GM12878 (cell line): ENCODE measurements around the gene SYK. TPM values are rescaled to one million over a fixed set of nuclear protein-coding genes. Genes with fewer than 3 reads are reported as not detected.
A peak's percentile ranks its signal among the peaks of the same experiment; 100 is the strongest.

Source experiments
- ATAC-seq: fragments of 200-7000 bp; cut with Tn5 transposase; 3 replicates; pipeline ENCODE4 v1.9.1; 2020; ENCODE audit warnings: mild to moderate bottlenecking, moderate library complexity
- BruUV-seq: library from RNA; stranded (reverse); fragments of 400-500 nt; replicated peaks from 2 replicates; lab custom pipeline; 2021; lab: Mats Ljungman, UMichigan
- CTCF ChIA-PET: fragments of 300-600 bp; sonication (Branson Sonifier 250); formaldehyde crosslinking; extraction: SDS; loops from one replicate; lab custom pipeline; 2021; ENCODE audit warnings: inconsistent platforms; lab: Yijun Ruan, JAX
- POLR2A ChIA-PET: fragments of 350-600 bp; formaldehyde crosslinking; extraction: SDS; loops from one replicate; lab custom pipeline; 2021; ENCODE audit warnings: inconsistent platforms; lab: Charles Lee
- RAD21 ChIA-PET: fragments of 300-600 bp; sonication (Branson Sonifier 250); formaldehyde crosslinking; loops from one replicate; lab custom pipeline; 2023; ENCODE audit warnings: antibody characterized with exemption; ENCODE audit not compliant: unreplicated experiment; lab: Charles Lee
- SMC1A ChIA-PET: fragments of 300-600 bp; sonication (Branson Sonifier 250); formaldehyde crosslinking; loops from one replicate; lab custom pipeline; 2023; ENCODE audit not compliant: unreplicated experiment, uncharacterized antibody; lab: Charles Lee
- DNase-seq: peaks from one replicate; pipeline ENCODE4 v3.0.0-alpha.2; 2011; ENCODE audit warnings: low read depth, low spot score
- FAIRE-seq: peaks from 3 replicates; lab custom pipeline; 2011; peaks lifted over from hg19 to GRCh38; lab: Jason Lieb, UNC
- H2AFZ ChIP-seq: 2 replicates; pipeline ENCODE4 v1.6.0; 2011; ENCODE audit warnings: low read depth, low read length, control low read depth; ENCODE audit not compliant: control insufficient read depth
- H3K27ac ChIP-seq: 2 replicates; pipeline ENCODE4 v1.5.1; 2011; ENCODE audit warnings: control low read depth; ENCODE audit not compliant: control insufficient read depth, insufficient read depth
- H3K27me3 ChIP-seq, 2 experiments: replicated peaks in 1 of 2; 2 replicates each; pipeline versions ENCODE4 v1.6.0 to v1.6.1; 2011; ENCODE audit warnings: low read length in 1 of 2; ENCODE audit not compliant: control insufficient read depth in 2 of 2, insufficient read depth in 2 of 2
- H3K36me3 ChIP-seq, 2 experiments: 2 replicates each; pipeline ENCODE4 v1.5.1; 2011; ENCODE audit warnings: low read length in 1 of 2; ENCODE audit not compliant: control insufficient read depth in 2 of 2, insufficient read depth in 2 of 2
- H3K4me1 ChIP-seq: 2 replicates; pipeline ENCODE4 v1.6.1; 2011; ENCODE audit warnings: mild to moderate bottlenecking, low read length, moderate library complexity, mixed read lengths; ENCODE audit not compliant: control insufficient read depth, insufficient read depth
- H3K4me2 ChIP-seq: 2 replicates; pipeline ENCODE4 v1.6.0; 2011; ENCODE audit warnings: control low read depth; ENCODE audit not compliant: control insufficient read depth, insufficient read depth
- H3K4me3 ChIP-seq: fragments of 200-600 bp; sonication (generic); 2 replicates; pipeline ENCODE4 v1.5.1; 2016
- H3K79me2 ChIP-seq: 2 replicates; pipeline ENCODE4 v1.6.0; 2011; ENCODE audit warnings: low read length; ENCODE audit not compliant: control insufficient read depth, insufficient read depth
- H3K9ac ChIP-seq: 2 replicates; pipeline ENCODE4 v1.8.0; 2011; ENCODE audit warnings: low read length, control low read depth, mixed read lengths; ENCODE audit not compliant: control insufficient read depth, insufficient read depth
- H3K9me3 ChIP-seq: replicated peaks from 3 replicates; pipeline ENCODE4 v1.5.1; 2011; ENCODE audit warnings: mild to moderate bottlenecking, low read length; ENCODE audit not compliant: control insufficient read depth, insufficient read depth
- H4K20me1 ChIP-seq: 2 replicates; pipeline ENCODE4 v1.6.0; 2011; ENCODE audit not compliant: control insufficient read depth, insufficient read depth
- CHD2 ChIP-seq: IDR thresholded peaks from 2 replicates; pipeline ENCODE4 v1.6.1; 2011; ENCODE audit warnings: low read depth, low read length, improper control_type of control experiment, borderline replicate concordance
- HSF1 ChIP-seq: fragments of 150-350 bp; IDR thresholded peaks from 2 replicates; pipeline ENCODE4 v1.6.1; 2014; ENCODE audit warnings: mild to moderate bottlenecking, low read depth, low read length
- MYC ChIP-seq: IDR thresholded peaks from 2 replicates; pipeline ENCODE4 v1.6.1; 2011; ENCODE audit warnings: mild to moderate bottlenecking, low read length, moderate library complexity, inconsistent platforms; ENCODE audit not compliant: insufficient read depth, insufficient replicate concordance, insufficient read length, severe bottlenecking
- POLR2AphosphoS5 ChIP-seq: IDR thresholded peaks from 2 replicates; pipeline ENCODE4 v1.6.1; 2011; ENCODE audit warnings: mild to moderate bottlenecking, low read length, inconsistent platforms
- RUNX3 ChIP-seq: IDR thresholded peaks from 2 replicates; pipeline ENCODE4 v1.6.1; 2012; ENCODE audit warnings: low read length, inconsistent platforms
- TBL1XR1 ChIP-seq: IDR thresholded peaks from 2 replicates; pipeline ENCODE4 v1.6.1; 2012; ENCODE audit warnings: low read depth, low read length, improper control_type of control experiment
- WRNIP1 ChIP-seq: IDR thresholded peaks from 2 replicates; pipeline ENCODE4 v1.6.1; 2011; ENCODE audit warnings: low read depth, low read length, improper control_type of control experiment, borderline replicate concordance
- WGBS: methylation state at CpG from one replicate; pipeline ENCODE4 v1.1.6; 2016; ENCODE audit warnings: low lambda C conversion rate; ENCODE audit not compliant: insufficient replicate concordance, insufficient coverage; ENCODE audit errors: missing lambda C conversion rate; 5-methylcytosine and 5-hydroxymethylcytosine counted together
- in situ Hi-C: fragments of 300-500 bp; cut with MboI; formaldehyde crosslinking; loops from 9 replicates; pipeline ENCODE4 v1.14.3; 2018; ENCODE audit warnings: mixed read lengths
- intact Hi-C: fragments of 100-400 bp; cut with micrococcal nuclease; formaldehyde crosslinking; loops from one replicate; pipeline ENCODE4 v1.14.2; 2022; ENCODE audit not compliant: unreplicated experiment
- polyA plus RNA-seq, 11 experiments: library from polyadenylated mRNA; depleted of rRNA in 4 of 11; unstranded in 6 of 11; stranded (reverse) in 5 of 11; fragments of >200 nt; fragmentation: Nextera tagmentation in 4 of 11; fragmentation: Illumina TruSeq in 1 of 11; extraction: Ambion mirVana in 4 of 11; extraction: Trizol in 1 of 11; gene quantifications; 1 replicate in 1 of 11; 2 replicates in 10 of 11; pipeline versions ENCODE4 v1.2.1 to v1.2.3, GENCODE V29; 2011 to 2016; ENCODE audit warnings: inconsistent platforms in 2 of 11, missing spikeins in 2 of 11, low read depth in 1 of 11
- total RNA-seq, 4 experiments: library from RNA; depleted of rRNA in 3 of 4; stranded (reverse); fragments of >200 nt in 3 of 4; fragmentation: Illumina TruSeq in 1 of 4; extraction: Trizol in 1 of 4; gene quantifications; 2 replicates each; pipeline versions ENCODE4 v1.2.1 to v1.2.3, GENCODE V29; 2013 to 2021

The SYK gene
- total and polyA plus RNA-seq, 10 of the 15 experiments (the other 5 are each of a cell fraction or from before 2014, with no cell fraction given) = 6.5 to 135 (median 68.8) TPM

- Histone ChIP-seq H3K4me1 (peaks cover 39% of the 10 kb centered on the region), H2AFZ (no peak overlapping the region)
- intact Hi-C loops = loop anchor here (5.0 kb wide), 1 partner anchor 66 kb away; no protein-coding TSS in a partner anchor
- CTCF ChIA-PET = no interaction called here
- BruUV-seq = no TSS peak
- TF ChIP-seq MYC (no peak), HSF1 (no peak), WRNIP1 (no peak), CHD2 (no peak), RUNX3 (peak; percentile 51), TBL1XR1 (no peak), POLR2AphosphoS5 (no peak)
- TF ChIP-seq, all 136 proteins: peak for 1
- H3K27me3 ChIP-seq = no peaks in the 10 kb centered on the region
- H3K79me2 ChIP-seq = no peaks in the 10 kb centered on the region
- no peak for DNase-seq
- no peak overlapping the region for H3K27ac ChIP-seq
- peak overlapping the region; percentile 0; the same call in 1 of the 2 replicates for H3K4me2 ChIP-seq
- in situ Hi-C loops = loop anchor here (25.0 kb wide), 1 partner anchor 1184 kb away; no protein-coding TSS in a partner anchor
- ChIA-PET POLR2A (no interaction called here), SMC1A (no interaction called here), RAD21 (interaction anchor here (0.6 kb wide), 1 partner anchor 1675 kb away, joined by 3 read pairs; no protein-coding TSS in a partner anchor)
- no peaks in the 10 kb centered on the region for H3K36me3 ChIP-seq
- ATAC-seq = no peak
- H3K4me3 ChIP-seq = no peak overlapping the region
- no peak for FAIRE-seq
- WGBS = 76% methylated on average over 3 of the region's 3 CpGs
- H3K9me3 ChIP-seq = peaks cover 8% of the 10 kb centered on the region
- H4K20me1 ChIP-seq = no peaks in the 10 kb centered on the region
- no peak overlapping the region for H3K9ac ChIP-seq
Measured at GRCh38 chr9:90770927-90771326, 30.7 kb upstream of the SYK start.
